Daoy (cell line): ENCODE results near the gene KRTAP4-2. TPM values are rescaled to one million over a fixed set of nuclear protein-coding genes. Genes with fewer than 3 reads are reported as not detected.
"Not testable (repeated sequence)": the region's sequence is repeated elsewhere in the genome, so short reads cannot be mapped to it uniquely, and the experiment has no call there.

Experiments
- DNase-seq: peaks from one replicate; pipeline ENCODE4 v3.0.0-alpha.2; 2015; ENCODE audit warnings: low read depth
- total RNA-seq: library from RNA; depleted of rRNA; stranded (reverse); fragments of >200 nt; shearing (Covaris generic); gene quantifications from 2 replicates; pipeline ENCODE4 v1.2.3, GENCODE V29; 2014; rRNA removed

Gene KRTAP4-2
- total RNA-seq, 1 experiment from 2014 or later = not detected

- no peak for DNase-seq
Observed at GRCh38 chr17:41163828-41164227, 14.2 kb downstream of the KRTAP4-2 start.

DNA sequence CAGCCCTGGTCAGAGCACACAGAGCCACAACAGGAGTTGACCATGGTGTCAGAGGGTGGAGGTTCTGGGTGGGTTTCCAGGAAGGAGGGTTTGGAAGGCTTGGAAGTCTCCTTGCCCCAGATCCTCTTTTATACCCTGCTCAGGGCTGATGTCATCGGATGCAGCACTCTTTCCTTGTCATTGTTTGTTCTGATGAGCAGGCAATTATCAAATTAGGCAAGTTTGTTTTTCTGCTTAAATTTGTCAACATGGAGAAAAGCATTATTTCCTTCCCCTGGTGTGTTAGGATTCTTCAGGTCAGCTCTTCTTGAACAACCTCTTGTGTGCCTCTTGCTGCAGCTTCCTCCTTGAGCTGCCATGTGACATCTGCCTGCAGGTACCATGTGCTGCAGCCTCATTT is 17.4 kb downstream of the KRTAP4-2 start, which contains the start of gene KRTAP4-4:
TSS of gene KRTAP4-4 (minus strand) at position 101 of the 400 bp plus-strand sequence. CDS start at position 44, 57 bp downstream.
- DNase-seq = no peak

- not testable (repeated sequence) for DNase-seq
Observed at GRCh38 chr17:41160190-41160589, 17.8 kb downstream of the KRTAP4-2 start.

GRCh38 chr17:41153856-41154255 is 24.2 kb downstream of the KRTAP4-2 start:
- DNase-seq = no peak

DNA sequence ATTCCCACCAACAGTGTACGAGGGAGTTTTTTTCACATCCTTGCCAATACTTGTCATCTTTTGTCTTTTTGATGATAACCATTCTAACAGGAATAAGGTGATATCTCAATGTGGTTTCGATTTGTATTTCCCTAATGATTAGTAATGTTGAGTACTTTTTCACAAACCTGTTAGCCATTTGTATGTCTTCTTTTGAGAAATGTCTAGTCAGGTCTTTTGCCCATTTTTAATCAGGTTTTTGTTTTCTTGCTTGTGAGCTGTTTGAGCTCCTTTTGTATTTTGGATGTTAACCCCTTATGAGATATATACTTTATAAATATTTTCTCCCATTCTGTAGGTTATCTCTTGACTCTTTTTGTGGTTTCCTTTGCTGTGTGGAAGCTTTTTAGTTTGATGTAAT is 26.5 kb downstream of the KRTAP4-2 start:
- DNase-seq = no peak

DNA sequence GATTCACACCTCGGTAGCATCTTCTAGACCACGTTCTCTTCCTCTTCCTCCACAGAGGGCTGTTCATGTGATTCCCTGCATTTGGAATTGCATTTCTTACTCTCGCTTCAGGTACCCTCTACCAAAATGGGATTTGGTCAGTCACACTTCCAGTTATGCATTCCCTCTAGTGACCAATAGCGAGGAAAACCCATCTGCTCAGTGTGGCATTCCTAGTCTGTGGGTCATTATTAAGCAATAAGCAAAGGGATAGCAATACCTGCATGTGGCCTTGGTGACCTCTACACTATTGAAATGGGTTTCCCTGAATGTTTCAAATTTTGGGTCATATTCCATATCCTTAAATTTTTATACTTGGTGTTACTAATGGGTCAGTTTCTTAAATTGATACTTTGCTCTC is 28.0 kb downstream of the KRTAP4-2 start:
- no peak for DNase-seq

GRCh38 chr17:41149652-41149985 is 28.4 kb downstream of the KRTAP4-2 start, which contains the start of gene KRTAP4-5:
Gene KRTAP4-5 (minus strand): TSS chr17:41149825. CDS start chr17:41149767, 58 bp downstream.
- no peak for DNase-seq

- not testable (repeated sequence) for DNase-seq
Observed at GRCh38 chr17:41148971-41149651, 28.9 kb downstream of the KRTAP4-2 start.

DNA sequence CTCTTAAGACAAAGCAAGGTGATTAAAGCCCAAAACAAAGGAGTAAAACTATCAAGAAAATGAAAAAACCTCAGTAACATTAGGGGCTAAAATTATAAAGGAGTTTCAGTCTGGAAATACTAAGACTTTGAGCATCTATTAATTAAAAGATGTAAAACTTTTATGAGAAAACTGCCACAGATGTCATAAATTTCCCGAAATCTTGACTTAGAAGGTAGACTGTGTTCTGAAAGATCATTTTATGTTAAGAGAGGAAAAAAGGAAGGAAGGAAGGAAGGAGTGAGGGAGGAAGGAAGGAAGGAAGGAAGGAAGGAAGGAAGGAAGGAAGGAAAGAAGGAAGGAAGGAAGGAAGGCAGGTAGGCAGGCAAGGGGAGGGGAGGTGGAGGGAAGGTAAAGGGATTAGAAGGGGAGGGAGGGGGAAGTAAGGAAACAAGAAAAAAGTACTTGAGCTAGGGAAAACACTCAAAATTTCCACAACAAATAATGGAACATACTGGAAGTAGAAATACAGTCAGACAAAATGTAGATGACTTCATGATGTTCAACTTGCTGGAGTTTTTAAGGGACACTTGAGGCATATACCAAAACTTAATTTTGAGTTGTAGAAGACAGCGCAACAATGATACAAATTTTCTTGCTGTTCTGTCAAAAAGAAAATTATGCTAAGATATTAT is 30.4 kb downstream of the KRTAP4-2 start:
- DNase-seq = no peak

GRCh38 chr17:41145261-41145660 is 32.8 kb downstream of the KRTAP4-2 start:
- no peak for DNase-seq

GRCh38 chr17:41144846-41145245 is 33.2 kb downstream of the KRTAP4-2 start:
- DNase-seq = no peak

- no peak for DNase-seq
Observed at GRCh38 chr17:41141361-41141760, 36.7 kb downstream of the KRTAP4-2 start.

GRCh38 chr17:41140360-41141131 is 37.5 kb downstream of the KRTAP4-2 start, which contains the start of gene KRTAP4-6:
Gene KRTAP4-6 (minus strand): TSS chr17:41140544. CDS start chr17:41140487, 57 bp downstream.
- peak; percentile 46 for DNase-seq

GRCh38 chr17:41139865-41140264 is 38.2 kb downstream of the KRTAP4-2 start:
- DNase-seq = not testable (repeated sequence)

GRCh38 chr17:41133880-41134735 is 43.9 kb downstream of the KRTAP4-2 start:
- no peak for DNase-seq

DNA sequence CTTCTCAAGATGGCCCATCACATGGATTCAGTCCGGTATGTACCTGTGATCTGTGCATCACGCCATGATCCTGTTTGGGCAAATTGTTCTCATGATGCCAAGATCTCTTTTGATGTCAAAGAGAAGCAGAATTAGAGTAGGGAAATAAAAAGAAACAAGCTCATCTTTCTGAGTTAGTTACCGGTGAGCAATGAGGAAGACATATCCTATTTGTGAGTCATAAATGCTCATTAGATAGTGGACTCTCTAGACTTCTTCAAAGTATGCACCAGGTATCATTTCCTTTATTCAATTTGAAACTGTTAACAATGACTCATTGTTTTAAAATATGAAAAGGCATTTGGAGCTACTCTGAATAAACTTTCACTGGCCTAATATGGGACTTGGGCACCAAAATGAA is 46.0 kb downstream of the KRTAP4-2 start:
- DNase-seq = no peak

Other genes starting within 250 kb of the KRTAP4-2 start
- not detected in 2 replicates for gene KRT23, start 240.6 kb downstream of the KRTAP4-2 start, total RNA-seq
- not detected in 2 replicates for gene KRT39, start 211.3 kb downstream of the KRTAP4-2 start, total RNA-seq
- not detected in 2 replicates for gene KRT40, start 193.9 kb downstream of the KRTAP4-2 start, total RNA-seq
- not detected in 2 replicates for gene KRTAP3-3, start 184.1 kb downstream of the KRTAP4-2 start, total RNA-seq
- gene KRTAP3-2, start 178.3 kb downstream of the KRTAP4-2 start, total RNA-seq = not detected in 2 replicates
- not detected in 2 replicates for gene KRTAP3-1, start 169.1 kb downstream of the KRTAP4-2 start, total RNA-seq
- gene KRTAP1-5, start 151.0 kb downstream of the KRTAP4-2 start, total RNA-seq = not detected in 2 replicates
- gene KRTAP1-4, start 148.0 kb downstream of the KRTAP4-2 start, total RNA-seq = not detected in 2 replicates
- not detected in 2 replicates for gene KRTAP1-3, start 143.3 kb downstream of the KRTAP4-2 start, total RNA-seq
- 1.5 TPM in 1 of 2 replicates, not detected in the other for gene KRTAP1-1, start 136.8 kb downstream of the KRTAP4-2 start, total RNA-seq
- not detected in 2 replicates for gene KRTAP2-1, start 130.9 kb downstream of the KRTAP4-2 start, total RNA-seq
- gene KRTAP2-2, start 123.0 kb downstream of the KRTAP4-2 start, total RNA-seq = not detected in 2 replicates
- gene KRTAP2-3, start 118.1 kb downstream of the KRTAP4-2 start, total RNA-seq = not detected in 2 replicates
- not detected in 2 replicates for gene KRTAP2-4, start 112.3 kb downstream of the KRTAP4-2 start, total RNA-seq
- gene KRTAP4-7, start 94.1 kb downstream of the KRTAP4-2 start, total RNA-seq = not detected in 2 replicates
- gene KRTAP4-8, start 80.1 kb downstream of the KRTAP4-2 start, total RNA-seq = not detected in 2 replicates
- gene KRTAP4-16, start 76.0 kb downstream of the KRTAP4-2 start, total RNA-seq = not detected in 2 replicates
- not detected in 2 replicates for gene KRTAP4-9, start 72.8 kb downstream of the KRTAP4-2 start, total RNA-seq
- gene KRTAP4-11, start 59.8 kb downstream of the KRTAP4-2 start, total RNA-seq = not detected in 2 replicates
- gene KRTAP4-12, start 54.0 kb downstream of the KRTAP4-2 start, total RNA-seq = not detected in 2 replicates
- not detected in 2 replicates for gene KRTAP4-6, start 37.7 kb downstream of the KRTAP4-2 start, total RNA-seq
- gene KRTAP4-5, start 28.4 kb downstream of the KRTAP4-2 start, total RNA-seq = not detected in 2 replicates
- gene KRTAP4-4, start 17.5 kb downstream of the KRTAP4-2 start, total RNA-seq = not detected in 2 replicates
- not detected in 2 replicates for gene KRTAP4-3, start 10.0 kb downstream of the KRTAP4-2 start, total RNA-seq
- gene KRTAP4-1, start 6.7 kb upstream of the KRTAP4-2 start, total RNA-seq = not detected in 2 replicates
- not detected in 2 replicates for gene KRTAP9-1, start 11.7 kb upstream of the KRTAP4-2 start, total RNA-seq
- gene KRTAP9-2, start 48.4 kb upstream of the KRTAP4-2 start, total RNA-seq = not detected in 2 replicates
- not detected in 2 replicates for gene KRTAP9-3, start 54.2 kb upstream of the KRTAP4-2 start, total RNA-seq
- not detected in 2 replicates for gene KRTAP9-8, start 59.8 kb upstream of the KRTAP4-2 start, total RNA-seq
- not detected in 2 replicates for gene KRTAP9-4, start 71.5 kb upstream of the KRTAP4-2 start, total RNA-seq
- not detected in 2 replicates for gene KRTAP9-9, start 77.2 kb upstream of the KRTAP4-2 start, total RNA-seq
- not detected in 2 replicates for gene KRTAP9-6, start 87.2 kb upstream of the KRTAP4-2 start, total RNA-seq
- gene KRTAP9-7, start 97.5 kb upstream of the KRTAP4-2 start, total RNA-seq = not detected in 2 replicates
- not detected in 2 replicates for gene KRTAP29-1, start 124.6 kb upstream of the KRTAP4-2 start, total RNA-seq
- gene KRTAP16-1, start 131.1 kb upstream of the KRTAP4-2 start, total RNA-seq = not detected in 2 replicates
- not detected in 2 replicates for gene KRTAP17-1, start 137.5 kb upstream of the KRTAP4-2 start, total RNA-seq
- not detected in 2 replicates for gene KRT33A, start 172.6 kb upstream of the KRTAP4-2 start, total RNA-seq
- not detected in 2 replicates for gene KRT33B, start 191.6 kb upstream of the KRTAP4-2 start, total RNA-seq
- 0.46 and 1.4 TPM in 2 replicates for gene KRT34, start 204.1 kb upstream of the KRTAP4-2 start, total RNA-seq
- not detected in 2 replicates for gene KRT31, start 219.4 kb upstream of the KRTAP4-2 start, total RNA-seq
- not detected in 2 replicates for gene KRT37, start 246.4 kb upstream of the KRTAP4-2 start, total RNA-seq